Osteocyte (in vitro differentiated cells): ENCODE data around the gene DHX35. TPM values are rescaled to one million over a fixed set of nuclear protein-coding genes. Genes with fewer than 3 reads are reported as not detected.

Source experiments
- DNase-seq: peaks from one replicate; pipeline ENCODE4 v3.0.0; 2021; ENCODE audit warnings: mixed read lengths; ENCODE audit not compliant: unreplicated experiment; ENCODE audit errors: extremely low spot score
- H3K27ac Mint-ChIP-seq: one replicate; pipeline ENCODE4 v1.8.0; 2021; ENCODE audit warnings: mild to moderate bottlenecking, mixed read lengths; ENCODE audit not compliant: unreplicated experiment
- H3K27me3 Mint-ChIP-seq: one replicate; pipeline ENCODE4 v1.8.0; 2021; ENCODE audit warnings: mixed read lengths; ENCODE audit not compliant: unreplicated experiment
- H3K36me3 Mint-ChIP-seq: one replicate; pipeline ENCODE4 v1.8.0; 2021; ENCODE audit warnings: mixed read lengths; ENCODE audit not compliant: unreplicated experiment
- H3K4me1 Mint-ChIP-seq: one replicate; pipeline ENCODE4 v1.8.0; 2021; ENCODE audit warnings: mixed read lengths; ENCODE audit not compliant: unreplicated experiment
- H3K4me3 Mint-ChIP-seq: one replicate; pipeline ENCODE4 v1.8.0; 2021; ENCODE audit warnings: mild to moderate bottlenecking, moderate library complexity, mixed read lengths; ENCODE audit not compliant: unreplicated experiment
- H3K9me3 Mint-ChIP-seq: one replicate; pipeline ENCODE4 v1.8.0; 2021; ENCODE audit warnings: mixed read lengths; ENCODE audit not compliant: unreplicated experiment
- CTCF ChIP-seq: fragments of 200-600 bp; sonication (generic); IDR thresholded peaks from 2 replicates; pipeline ENCODE4 v1.5.0; 2021; ENCODE audit warnings: antibody characterized with exemption, mild to moderate bottlenecking, moderate library complexity
- total RNA-seq: library from RNA; stranded (reverse); gene quantifications from 2 replicates; pipeline ENCODE4 v1.2.1, GENCODE V29; 2021

The DHX35 gene
- total RNA-seq, 1 donor from 2014 or later: 10.1 TPM

- H3K27me3 Mint-ChIP-seq: no peaks in the 10 kb centered on the region
- no peak for DNase-seq
- H3K4me1 Mint-ChIP-seq: peaks cover 29% of the 10 kb centered on the region
- H3K4me3 Mint-ChIP-seq: peak overlapping the region; percentile 82
- no peaks in the 10 kb centered on the region for H3K9me3 Mint-ChIP-seq
- TF ChIP-seq CTCF: no peak
- no peak overlapping the region for H3K27ac Mint-ChIP-seq
- no peaks in the 10 kb centered on the region for H3K36me3 Mint-ChIP-seq
Measured at GRCh38 chr20:38927902-38928578, 34.1 kb upstream of the DHX35 start.

- Mint-ChIP-seq H3K27ac (no peak overlapping the region), H3K4me3 (no peak overlapping the region), H3K9me3 (no peaks in the 10 kb centered on the region), H3K4me1 (peaks cover 31% of the 10 kb centered on the region), H3K36me3 (no peaks in the 10 kb centered on the region), H3K27me3 (no peaks in the 10 kb centered on the region)
- TF ChIP-seq CTCF: no peak
- DNase-seq: no peak
Measured at GRCh38 chr20:38930242-38930569, 31.9 kb upstream of the DHX35 start.

GRCh38 chr20:38931984-38932383 lies 30.2 kb upstream of the DHX35 start:
- Mint-ChIP-seq H3K4me1 (peaks cover 39% of the 10 kb centered on the region), H3K27me3 (no peaks in the 10 kb centered on the region), H3K4me3 (no peak overlapping the region), H3K9me3 (no peaks in the 10 kb centered on the region), H3K36me3 (no peaks in the 10 kb centered on the region), H3K27ac (no peak overlapping the region)
- no peak for TF ChIP-seq CTCF
- no peak for DNase-seq

- no peaks in the 10 kb centered on the region for H3K27me3 Mint-ChIP-seq
- H3K4me1 Mint-ChIP-seq: peaks cover 36% of the 10 kb centered on the region
- peak overlapping the region; percentile 5 for H3K27ac Mint-ChIP-seq
- H3K9me3 Mint-ChIP-seq: no peaks in the 10 kb centered on the region
- DNase-seq: no peak
- no peak overlapping the region for H3K4me3 Mint-ChIP-seq
- no peak for TF ChIP-seq CTCF
- no peaks in the 10 kb centered on the region for H3K36me3 Mint-ChIP-seq
Measured at GRCh38 chr20:38932457-38933120, 29.6 kb upstream of the DHX35 start.

GRCh38 chr20:38934530-38934929 lies 27.6 kb upstream of the DHX35 start:
- TF ChIP-seq CTCF: no peak
- no peaks in the 10 kb centered on the region for H3K36me3 Mint-ChIP-seq
- no peak overlapping the region for H3K4me3 Mint-ChIP-seq

More at GRCh38 chr20:38934530-38934929, 27.6 kb upstream of the DHX35 start:
- Mint-ChIP-seq H3K4me1 (peaks cover 22% of the 10 kb centered on the region), H3K27me3 (no peaks in the 10 kb centered on the region), H3K27ac (no peak overlapping the region), H3K9me3 (no peaks in the 10 kb centered on the region)
- no peak for DNase-seq
